Uterus (tissue), 4 donors: ENCODE results near the gene ACOX2. TPM values are rescaled to one million over a fixed set of nuclear protein-coding genes. Genes with fewer than 3 reads are reported as not detected.

Source experiments
- DNase-seq, 2 donors: peaks; one replicate each; pipeline ENCODE4 v3.0.0-alpha.2; 2019 to 2020
- H3K27ac ChIP-seq, 2 donors: fragments of 200-600 bp; sonication (generic); 1 replicate in 1 of 2; 2 replicates in 1 of 2; pipeline ENCODE4 v1.5.1; 2016 to 2018
- H3K27me3 ChIP-seq, 2 donors: fragments of 200-600 bp; sonication (generic); one replicate each; pipeline ENCODE4 v1.5.1; 2018 to 2019; ENCODE audit warnings: control low read depth in 1 of 2
- H3K36me3 ChIP-seq, 2 donors: fragments of 200-600 bp; sonication (generic); one replicate each; pipeline ENCODE4 v1.5.1; 2019; ENCODE audit warnings: control low read depth in 1 of 2
- H3K4me1 ChIP-seq, 2 donors: fragments of 200-600 bp; sonication (generic); one replicate each; pipeline ENCODE4 v1.5.1; 2018 to 2019; ENCODE audit warnings: control low read depth in 1 of 2
- H3K4me3 ChIP-seq, 2 donors: fragments of 200-600 bp; sonication (generic); 1 replicate in 1 of 2; 2 replicates in 1 of 2; pipeline ENCODE4 v1.5.1; 2018 to 2019; ENCODE audit warnings: mild to moderate bottlenecking in 1 of 2
- H3K9me3 ChIP-seq, 2 donors: fragments of 200-600 bp; sonication (generic); one replicate each; pipeline ENCODE4 v1.5.1; 2019; ENCODE audit warnings: control low read depth in 1 of 2
- POLR2A ChIP-seq, 2 donors: fragments of 450-650 bp; IDR thresholded peaks; one replicate each; pipeline ENCODE4 v1.6.1; 2016; ENCODE audit warnings: antibody characterized with exemption in 2 of 2, mild to moderate bottlenecking in 1 of 2, moderate library complexity in 1 of 2
- intact Hi-C: fragments of 100-400 bp; cut with DNase I; formaldehyde crosslinking; loops from one replicate; pipeline ENCODE4 v1.15.1; 2023; ENCODE audit warnings: low total_unique reads
- total RNA-seq, 4 donors: library from RNA; depleted of rRNA in 3 of 4; stranded (reverse); fragments of >200 nt in 3 of 4; gene quantifications; one replicate each; pipeline versions ENCODE4 v1.1.0 to v1.2.4, GENCODE V29; 2014 to 2023
- TF ChIP-seq, protein P1 (sequence below), 4 experiments: fragments of 200-600 bp in 2 of 4; fragments of 450-650 bp in 2 of 4; sonication (generic) in 2 of 4; IDR thresholded peaks; one replicate each; pipeline ENCODE4 v1.5.1; 2016 to 2019; ENCODE audit warnings: antibody characterized with exemption in 4 of 4, mild to moderate bottlenecking in 2 of 4, moderate library complexity in 1 of 4
- donor health status: DM: yes; HTN: yes; CAD: no.

Gene ACOX2
- total RNA-seq, 4 donors from 2014 or later, result 10.3 to 33.7 (median 23.6) TPM

DNA sequence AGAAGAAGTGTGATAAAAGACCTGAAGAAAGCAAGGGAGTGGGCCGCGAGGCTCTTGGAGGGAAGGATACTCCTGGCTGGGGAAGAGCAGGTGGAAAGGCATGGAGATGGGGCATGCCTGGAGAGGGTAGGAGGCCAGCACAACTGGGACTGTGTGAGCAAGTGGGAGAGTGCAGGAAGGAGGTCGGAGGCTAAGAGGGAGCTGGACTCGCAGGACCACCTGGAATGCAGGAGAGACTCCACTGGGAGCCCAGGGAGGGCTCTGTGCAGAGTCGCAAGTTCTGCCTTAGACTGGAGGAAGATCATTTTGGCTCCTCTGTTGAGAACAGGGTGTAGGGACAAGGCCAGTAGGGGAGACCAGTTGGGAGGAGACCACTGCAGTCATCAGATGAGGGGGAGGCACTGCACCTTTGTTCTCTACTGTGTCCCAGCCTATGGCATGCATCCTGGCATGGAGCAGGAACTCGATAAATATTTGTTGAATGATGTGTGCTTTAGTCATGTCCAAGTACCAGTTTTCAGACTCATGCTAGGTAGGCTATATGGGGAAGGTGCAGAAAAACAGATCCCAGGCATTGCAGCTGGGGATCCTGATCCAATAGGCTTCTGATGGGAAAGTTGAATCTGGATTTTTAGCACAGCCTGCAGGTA is 26.5 kb upstream of the ACOX2 start:
- intact Hi-C loops, result loop anchor here (10.0 kb wide), 1 partner anchor 71 kb away; no protein-coding TSS in a partner anchor
- no peak for DNase-seq
- H3K36me3 ChIP-seq, result no peaks in the 10 kb centered on the region

DNA sequence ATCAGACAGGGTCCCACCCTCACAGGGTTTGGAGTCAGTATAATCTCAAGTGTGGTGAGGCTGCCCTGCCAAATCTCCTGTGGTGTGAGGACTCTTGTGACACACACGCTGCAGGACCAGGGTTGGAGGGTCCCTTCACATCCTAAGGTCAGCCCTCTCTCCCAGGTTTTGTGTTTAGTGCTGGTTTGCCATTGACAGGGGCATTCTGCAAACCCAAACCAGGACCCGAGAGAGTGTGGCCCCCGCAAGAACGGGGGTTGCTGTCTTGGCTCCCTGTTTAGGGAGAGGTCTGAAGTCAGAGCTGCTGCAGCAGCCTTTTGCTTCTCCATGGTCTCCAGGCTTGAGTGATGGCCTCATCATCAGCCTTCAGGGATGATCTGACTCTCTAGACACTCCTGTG is 25.5 kb upstream of the ACOX2 start:
- TF ChIP-seq, protein P1, sequence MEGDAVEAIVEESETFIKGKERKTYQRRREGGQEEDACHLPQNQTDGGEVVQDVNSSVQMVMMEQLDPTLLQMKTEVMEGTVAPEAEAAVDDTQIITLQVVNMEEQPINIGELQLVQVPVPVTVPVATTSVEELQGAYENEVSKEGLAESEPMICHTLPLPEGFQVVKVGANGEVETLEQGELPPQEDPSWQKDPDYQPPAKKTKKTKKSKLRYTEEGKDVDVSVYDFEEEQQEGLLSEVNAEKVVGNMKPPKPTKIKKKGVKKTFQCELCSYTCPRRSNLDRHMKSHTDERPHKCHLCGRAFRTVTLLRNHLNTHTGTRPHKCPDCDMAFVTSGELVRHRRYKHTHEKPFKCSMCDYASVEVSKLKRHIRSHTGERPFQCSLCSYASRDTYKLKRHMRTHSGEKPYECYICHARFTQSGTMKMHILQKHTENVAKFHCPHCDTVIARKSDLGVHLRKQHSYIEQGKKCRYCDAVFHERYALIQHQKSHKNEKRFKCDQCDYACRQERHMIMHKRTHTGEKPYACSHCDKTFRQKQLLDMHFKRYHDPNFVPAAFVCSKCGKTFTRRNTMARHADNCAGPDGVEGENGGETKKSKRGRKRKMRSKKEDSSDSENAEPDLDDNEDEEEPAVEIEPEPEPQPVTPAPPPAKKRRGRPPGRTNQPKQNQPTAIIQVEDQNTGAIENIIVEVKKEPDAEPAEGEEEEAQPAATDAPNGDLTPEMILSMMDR (IDR thresholded peaks at IDR 0.05), result no peak
- TF ChIP-seq POLR2A (IDR thresholded peaks at IDR 0.05), result no peak
- H3K9me3 ChIP-seq, result no peaks in the 10 kb centered on the region
- H3K4me3 ChIP-seq, result no peak overlapping the region
- no peaks in the 10 kb centered on the region for H3K36me3 ChIP-seq
- no peaks in the 10 kb centered on the region for H3K27me3 ChIP-seq
- H3K27ac ChIP-seq, result no peak overlapping the region
- no peak for DNase-seq
- H3K4me1 ChIP-seq, result no peaks in the 10 kb centered on the region
- intact Hi-C loops, result loop anchor here (10.0 kb wide), 1 partner anchor 72 kb away; no protein-coding TSS in a partner anchor

More for the DNA sequence above, 26.5 kb upstream of the ACOX2 start:
- TF ChIP-seq, protein P1 (IDR thresholded peaks at IDR 0.05), result no peak
- no peak for TF ChIP-seq POLR2A (IDR thresholded peaks at IDR 0.05)
- no peak overlapping the region for H3K27ac ChIP-seq
- no peaks in the 10 kb centered on the region for H3K27me3 ChIP-seq
- H3K4me3 ChIP-seq, result no peak overlapping the region
- no peaks in the 10 kb centered on the region for H3K9me3 ChIP-seq
- no peaks in the 10 kb centered on the region for H3K4me1 ChIP-seq

DNA sequence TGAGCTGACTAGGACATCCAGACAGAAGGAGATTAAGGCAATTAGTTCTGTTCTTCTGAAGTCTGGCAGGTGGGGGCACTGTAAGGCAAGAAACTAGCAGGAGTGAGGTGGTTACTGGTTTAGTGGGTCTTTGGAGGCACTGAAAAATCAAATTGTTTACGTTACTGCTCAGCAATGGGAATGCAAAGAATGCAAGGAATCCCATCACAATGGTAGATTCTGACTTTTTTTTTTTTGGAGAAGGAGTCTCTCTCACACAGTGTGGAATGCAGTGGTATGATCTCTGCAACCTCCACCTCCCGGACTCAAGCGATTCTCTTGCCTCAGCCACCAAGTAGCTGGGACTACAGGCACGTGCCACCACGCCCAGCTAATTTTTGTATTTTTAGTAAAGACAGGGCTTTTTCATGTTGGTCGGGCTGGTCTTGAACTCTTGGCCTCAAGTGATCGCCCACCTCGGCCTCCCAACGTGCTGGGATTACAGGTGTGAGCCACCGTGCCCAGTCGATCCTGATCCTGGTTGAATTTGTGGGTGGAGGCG is 23.9 kb upstream of the ACOX2 start:
- Histone ChIP-seq H3K27ac (no peak overlapping the region), H3K36me3 (no peaks in the 10 kb centered on the region), H3K27me3 (no peaks in the 10 kb centered on the region), H3K4me3 (no peak overlapping the region), H3K4me1 (no peaks in the 10 kb centered on the region), H3K9me3 (no peaks in the 10 kb centered on the region)
- no peak for DNase-seq
- no peak for TF ChIP-seq POLR2A (IDR thresholded peaks at IDR 0.05)
- TF ChIP-seq, protein P1 (IDR thresholded peaks at IDR 0.05), result peak in 1 of 4 experiments; percentile 15
- intact Hi-C loops, result loop anchor here (10.0 kb wide), 1 partner anchor 74 kb away; no protein-coding TSS in a partner anchor

DNA sequence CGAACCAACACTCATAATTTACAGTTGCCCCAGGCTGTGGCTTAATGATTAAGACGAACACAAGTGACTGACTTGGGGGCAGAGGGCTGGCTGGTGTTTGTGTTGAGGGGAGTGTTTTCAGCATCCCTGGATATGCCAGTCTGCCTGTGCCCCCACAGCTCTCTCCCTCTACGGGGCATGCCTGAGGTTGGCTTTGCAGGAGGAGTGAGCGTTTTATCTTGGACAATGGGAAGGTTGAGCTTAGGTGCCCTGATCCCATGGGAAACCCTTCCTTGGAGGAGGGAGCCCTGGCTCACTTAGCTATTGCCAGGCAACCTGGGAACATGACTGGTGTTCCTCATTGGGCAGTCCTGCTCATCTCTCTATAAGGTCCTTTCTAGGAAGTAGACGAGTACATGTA is 22.6 kb upstream of the ACOX2 start:
- Histone ChIP-seq H3K9me3 (no peaks in the 10 kb centered on the region), H3K4me3 (no peak overlapping the region), H3K4me1 (no peaks in the 10 kb centered on the region), H3K36me3 (no peaks in the 10 kb centered on the region), H3K27me3 (no peaks in the 10 kb centered on the region), H3K27ac (no peak overlapping the region)
- no peak for DNase-seq
- TF ChIP-seq, protein P1 (IDR thresholded peaks at IDR 0.05), result no peak
- TF ChIP-seq POLR2A (IDR thresholded peaks at IDR 0.05), result no peak
- intact Hi-C loops, result no loop called here

DNA sequence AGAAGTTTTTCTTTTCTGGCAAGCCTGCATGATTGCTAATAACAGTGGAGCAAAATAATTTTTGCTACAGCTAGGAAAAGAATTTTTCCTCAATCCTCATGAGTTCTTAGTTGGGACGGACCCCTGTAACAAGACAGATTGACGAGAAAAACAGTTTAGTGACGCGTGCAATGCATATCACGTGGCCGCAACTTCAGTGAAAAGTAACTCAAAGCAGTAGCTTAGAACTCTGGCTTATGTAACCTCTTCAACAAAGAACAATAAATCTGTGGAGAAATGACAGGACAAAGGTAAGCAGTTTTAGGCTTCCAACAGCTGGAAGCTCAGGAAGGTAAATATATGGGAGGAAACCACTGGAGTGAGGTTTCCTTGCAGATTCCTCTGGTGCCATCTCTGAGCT is 20.5 kb upstream of the ACOX2 start:
- intact Hi-C loops, result no loop called here
- Histone ChIP-seq H3K36me3 (no peaks in the 10 kb centered on the region), H3K4me1 (no peaks in the 10 kb centered on the region), H3K27me3 (no peaks in the 10 kb centered on the region), H3K4me3 (no peak overlapping the region), H3K27ac (peak overlapping the region in 1 of 2 donors; percentile 55), H3K9me3 (no peaks in the 10 kb centered on the region)
- TF ChIP-seq POLR2A (IDR thresholded peaks at IDR 0.05), result no peak
- TF ChIP-seq, protein P1 (IDR thresholded peaks at IDR 0.05), result no peak
- no peak for DNase-seq
